ENCODE measurements around the gene AIFM3. TPM values are rescaled to one million over a fixed set of nuclear protein-coding genes. Genes with fewer than 3 reads are reported as not detected.
A peak's percentile ranks its signal among the peaks of the same experiment; 100 is the strongest.

The AIFM3 gene
- polyA plus RNA-seq, 1 donor from 2014 or later: 1.1 TPM

- no peak for TF ChIP-seq MXI1 (conservative IDR thresholded peaks at IDR 0.05; ENCODE audit: poor library complexity, severe bottlenecking)
- TF ChIP-seq EP300 (conservative IDR thresholded peaks at IDR 0.05; ENCODE audit: poor library complexity, severe bottlenecking): no peak
Measured at GRCh38 chr22:20979940-20980453, 12.9 kb downstream of the AIFM3 start (continued).

- H3K9ac ChIP-seq (ENCODE audit: low read length): no peak overlapping the region
- H3K4me3 ChIP-seq (ENCODE audit: low read length): peak overlapping the region; percentile 98
- H3K4me2 ChIP-seq (ENCODE audit: low read length): no peak overlapping the region
- H3K9me3 ChIP-seq (ENCODE audit: low read length): no peaks in the 10 kb centered on the region
- no peaks in the 10 kb centered on the region for H3K9me2 ChIP-seq (ENCODE audit: insufficient read depth, low read length)
- TF ChIP-seq REST (IDR thresholded peaks at IDR 0.05; ENCODE audit: borderline replicate concordance) (no peak), EP300 (conservative IDR thresholded peaks at IDR 0.05; ENCODE audit: poor library complexity, severe bottlenecking) (no peak), POLR2AphosphoS5 (IDR thresholded peaks at IDR 0.05) (no peak), RAD21 (conservative IDR thresholded peaks at IDR 0.05) (no peak), TAF1 (IDR thresholded peaks at IDR 0.05; ENCODE audit: low read depth) (no peak), SMC3 (conservative IDR thresholded peaks at IDR 0.05; ENCODE audit: poor library complexity) (no peak), CTCF (IDR thresholded peaks at IDR 0.05; ENCODE audit: poor library complexity, severe bottlenecking) (no peak), MXI1 (conservative IDR thresholded peaks at IDR 0.05; ENCODE audit: poor library complexity, severe bottlenecking) (no peak), EZH2 (IDR thresholded peaks at IDR 0.05; ENCODE audit: borderline replicate concordance, insufficient read depth, low read length, poor library complexity, severe bottlenecking) (no peak)
- H3K36me3 ChIP-seq (ENCODE audit: insufficient read depth, low read length): no peaks in the 10 kb centered on the region
- no peak overlapping the region for H3K27ac ChIP-seq (ENCODE audit: low read length)
- H4K20me1 ChIP-seq (ENCODE audit: insufficient read depth): no peaks in the 10 kb centered on the region
- H2AFZ ChIP-seq (ENCODE audit: low read depth, low read length): no peak overlapping the region
- H3K79me2 ChIP-seq (replicated peaks; ENCODE audit: insufficient read depth, low read length): no peaks in the 10 kb centered on the region
- no peaks in the 10 kb centered on the region for H3K27me3 ChIP-seq (ENCODE audit: insufficient read depth, low read depth, low read length)
- H3F3A ChIP-seq (ENCODE audit: insufficient read depth, low read length, poor library complexity, severe bottlenecking): no peaks in the 10 kb centered on the region
Measured at GRCh38 chr22:20980523-20980922, 13.5 kb downstream of the AIFM3 start.

- Histone ChIP-seq H3K27me3 (ENCODE audit: insufficient read depth, low read depth, low read length) (no peaks in the 10 kb centered on the region), H3K9me2 (ENCODE audit: insufficient read depth, low read length) (no peaks in the 10 kb centered on the region), H3K36me3 (ENCODE audit: insufficient read depth, low read length) (no peaks in the 10 kb centered on the region), H3K79me2 (replicated peaks; ENCODE audit: insufficient read depth, low read length) (no peaks in the 10 kb centered on the region), H3K4me3 (ENCODE audit: low read length) (peak overlapping the region; percentile 98), H3K9me3 (ENCODE audit: low read length) (no peaks in the 10 kb centered on the region), H3F3A (ENCODE audit: insufficient read depth, low read length, poor library complexity, severe bottlenecking) (no peaks in the 10 kb centered on the region), H3K27ac (ENCODE audit: low read length) (peak overlapping the region; percentile 90), H3K9ac (ENCODE audit: low read length) (peak overlapping the region; percentile 83), H3K4me2 (ENCODE audit: low read length) (peak overlapping the region; percentile 98), H2AFZ (ENCODE audit: low read depth, low read length) (peak overlapping the region; percentile 81), H4K20me1 (ENCODE audit: insufficient read depth) (no peaks in the 10 kb centered on the region)
- no peak for TF ChIP-seq POLR2AphosphoS5 (IDR thresholded peaks at IDR 0.05)
- no peak for TF ChIP-seq CTCF (IDR thresholded peaks at IDR 0.05; ENCODE audit: poor library complexity, severe bottlenecking)
- no peak for TF ChIP-seq MXI1 (conservative IDR thresholded peaks at IDR 0.05; ENCODE audit: poor library complexity, severe bottlenecking)
- TF ChIP-seq TAF1 (IDR thresholded peaks at IDR 0.05; ENCODE audit: low read depth): no peak
- TF ChIP-seq REST (IDR thresholded peaks at IDR 0.05; ENCODE audit: borderline replicate concordance): no peak
- TF ChIP-seq EZH2 (IDR thresholded peaks at IDR 0.05; ENCODE audit: borderline replicate concordance, insufficient read depth, low read length, poor library complexity, severe bottlenecking): no peak
- no peak for TF ChIP-seq EP300 (conservative IDR thresholded peaks at IDR 0.05; ENCODE audit: poor library complexity, severe bottlenecking)
- no peak for TF ChIP-seq RAD21 (conservative IDR thresholded peaks at IDR 0.05)
- no peak for TF ChIP-seq SMC3 (conservative IDR thresholded peaks at IDR 0.05; ENCODE audit: poor library complexity)
Measured at GRCh38 chr22:20980938-20981722, 14.1 kb downstream of the AIFM3 start.

Measured in neural cell (in vitro differentiated cells).